HL-60 (cell line): ENCODE results near the gene NSFL1C.

Experiments
- DNase-seq, 2 experiments: peaks; one replicate each; pipeline ENCODE4 v3.0.0-alpha.2; 2010 to 2020; ENCODE audit warnings: low read depth in 1 of 2, low spot score in 1 of 2
- H3K27ac ChIP-seq: fragments of 250-450 bp; sonication (Bioruptor Pico); replicated peaks from 2 replicates; pipeline ENCODE4 v1.5.1; 2020; ENCODE audit warnings: mild to moderate bottlenecking, moderate library complexity
- H3K27me3 ChIP-seq: fragments of 250-450 bp; sonication (Bioruptor Pico); 2 replicates; pipeline ENCODE4 v1.5.1; 2021; ENCODE audit warnings: mild to moderate bottlenecking, moderate library complexity; ENCODE audit not compliant: insufficient read depth, poor library complexity, severe bottlenecking
- H3K4me3 ChIP-seq: replicated peaks from 2 replicates; pipeline ENCODE4 v1.5.1; 2011; ENCODE audit warnings: mild to moderate bottlenecking, control low read depth, low read length; ENCODE audit not compliant: insufficient read depth
- GABPA ChIP-seq: IDR thresholded peaks from 2 replicates; pipeline ENCODE4 v1.6.1; 2012; ENCODE audit warnings: low read depth
- POLR2AphosphoS5 ChIP-seq: IDR thresholded peaks from 2 replicates; pipeline ENCODE4 v1.6.1; 2012; ENCODE audit warnings: low read depth
- SPI1 ChIP-seq: IDR thresholded peaks from 2 replicates; pipeline ENCODE4 v1.6.1; 2012; ENCODE audit warnings: low read depth, mild to moderate bottlenecking, borderline replicate concordance
- TF ChIP-seq, protein P1 (sequence below): IDR thresholded peaks from 2 replicates; pipeline ENCODE4 v1.6.1; 2012; ENCODE audit warnings: low read depth; ENCODE audit not compliant: insufficient replicate concordance
- TF ChIP-seq, protein P2 (sequence below): IDR thresholded peaks from one replicate; pipeline ENCODE4 v1.5.1; 2011; ENCODE audit warnings: low read length, control low read depth, inconsistent platforms; ENCODE audit not compliant: insufficient read depth

The NSFL1C gene

GRCh38 chr20:1396264-1396663, 70.4 kb downstream of the NSFL1C start:
- TF ChIP-seq POLR2AphosphoS5 (no peak), GABPA (no peak), SPI1 (no peak)
- TF ChIP-seq, protein P1, sequence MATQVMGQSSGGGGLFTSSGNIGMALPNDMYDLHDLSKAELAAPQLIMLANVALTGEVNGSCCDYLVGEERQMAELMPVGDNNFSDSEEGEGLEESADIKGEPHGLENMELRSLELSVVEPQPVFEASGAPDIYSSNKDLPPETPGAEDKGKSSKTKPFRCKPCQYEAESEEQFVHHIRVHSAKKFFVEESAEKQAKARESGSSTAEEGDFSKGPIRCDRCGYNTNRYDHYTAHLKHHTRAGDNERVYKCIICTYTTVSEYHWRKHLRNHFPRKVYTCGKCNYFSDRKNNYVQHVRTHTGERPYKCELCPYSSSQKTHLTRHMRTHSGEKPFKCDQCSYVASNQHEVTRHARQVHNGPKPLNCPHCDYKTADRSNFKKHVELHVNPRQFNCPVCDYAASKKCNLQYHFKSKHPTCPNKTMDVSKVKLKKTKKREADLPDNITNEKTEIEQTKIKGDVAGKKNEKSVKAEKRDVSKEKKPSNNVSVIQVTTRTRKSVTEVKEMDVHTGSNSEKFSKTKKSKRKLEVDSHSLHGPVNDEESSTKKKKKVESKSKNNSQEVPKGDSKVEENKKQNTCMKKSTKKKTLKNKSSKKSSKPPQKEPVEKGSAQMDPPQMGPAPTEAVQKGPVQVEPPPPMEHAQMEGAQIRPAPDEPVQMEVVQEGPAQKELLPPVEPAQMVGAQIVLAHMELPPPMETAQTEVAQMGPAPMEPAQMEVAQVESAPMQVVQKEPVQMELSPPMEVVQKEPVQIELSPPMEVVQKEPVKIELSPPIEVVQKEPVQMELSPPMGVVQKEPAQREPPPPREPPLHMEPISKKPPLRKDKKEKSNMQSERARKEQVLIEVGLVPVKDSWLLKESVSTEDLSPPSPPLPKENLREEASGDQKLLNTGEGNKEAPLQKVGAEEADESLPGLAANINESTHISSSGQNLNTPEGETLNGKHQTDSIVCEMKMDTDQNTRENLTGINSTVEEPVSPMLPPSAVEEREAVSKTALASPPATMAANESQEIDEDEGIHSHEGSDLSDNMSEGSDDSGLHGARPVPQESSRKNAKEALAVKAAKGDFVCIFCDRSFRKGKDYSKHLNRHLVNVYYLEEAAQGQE, result no peak
- TF ChIP-seq, protein P2, sequence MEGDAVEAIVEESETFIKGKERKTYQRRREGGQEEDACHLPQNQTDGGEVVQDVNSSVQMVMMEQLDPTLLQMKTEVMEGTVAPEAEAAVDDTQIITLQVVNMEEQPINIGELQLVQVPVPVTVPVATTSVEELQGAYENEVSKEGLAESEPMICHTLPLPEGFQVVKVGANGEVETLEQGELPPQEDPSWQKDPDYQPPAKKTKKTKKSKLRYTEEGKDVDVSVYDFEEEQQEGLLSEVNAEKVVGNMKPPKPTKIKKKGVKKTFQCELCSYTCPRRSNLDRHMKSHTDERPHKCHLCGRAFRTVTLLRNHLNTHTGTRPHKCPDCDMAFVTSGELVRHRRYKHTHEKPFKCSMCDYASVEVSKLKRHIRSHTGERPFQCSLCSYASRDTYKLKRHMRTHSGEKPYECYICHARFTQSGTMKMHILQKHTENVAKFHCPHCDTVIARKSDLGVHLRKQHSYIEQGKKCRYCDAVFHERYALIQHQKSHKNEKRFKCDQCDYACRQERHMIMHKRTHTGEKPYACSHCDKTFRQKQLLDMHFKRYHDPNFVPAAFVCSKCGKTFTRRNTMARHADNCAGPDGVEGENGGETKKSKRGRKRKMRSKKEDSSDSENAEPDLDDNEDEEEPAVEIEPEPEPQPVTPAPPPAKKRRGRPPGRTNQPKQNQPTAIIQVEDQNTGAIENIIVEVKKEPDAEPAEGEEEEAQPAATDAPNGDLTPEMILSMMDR, result no peak
- Histone ChIP-seq H3K27ac (no peak overlapping the region), H3K27me3 (no peaks in the 10 kb centered on the region), H3K4me3 (no peak overlapping the region)
- DNase-seq, result no peak

GRCh38 chr20:1394686-1395085, 72.0 kb downstream of the NSFL1C start:
- no peak for DNase-seq
- no peak overlapping the region for H3K27ac ChIP-seq

DNA sequence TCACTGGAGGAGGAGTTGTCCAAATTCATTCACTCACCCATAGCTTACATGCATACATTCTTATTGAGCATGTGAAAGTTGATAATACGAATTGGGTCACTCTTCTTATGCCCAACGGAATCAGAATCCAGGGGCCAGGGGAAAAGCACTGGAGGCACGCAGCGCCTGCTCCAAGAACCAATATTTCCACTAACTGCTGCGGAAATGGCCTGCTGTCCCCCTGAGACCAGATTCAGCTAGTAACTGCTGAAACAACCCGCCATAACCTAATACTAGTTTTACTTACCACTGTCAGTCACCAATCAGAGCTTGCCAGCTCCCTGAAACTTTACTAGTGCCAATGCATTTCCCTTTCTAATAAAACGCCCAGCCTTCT, 73.2 kb downstream of the NSFL1C start:
- peak overlapping the region; percentile 39 for H3K27ac ChIP-seq
- no peak for DNase-seq
- no peak for TF ChIP-seq SPI1
- TF ChIP-seq, protein P1, result no peak
- no peak for TF ChIP-seq POLR2AphosphoS5
- no peak for TF ChIP-seq GABPA
- TF ChIP-seq, protein P2, result no peak
- no peaks in the 10 kb centered on the region for H3K27me3 ChIP-seq
- peak overlapping the region; percentile 50 for H3K4me3 ChIP-seq

More at GRCh38 chr20:1394686-1395085, 72.0 kb downstream of the NSFL1C start:
- H3K27me3 ChIP-seq, result no peaks in the 10 kb centered on the region
- TF ChIP-seq, protein P2, result no peak
- no peak for TF ChIP-seq GABPA
- TF ChIP-seq POLR2AphosphoS5, result no peak
- TF ChIP-seq SPI1, result no peak
- TF ChIP-seq, protein P1, result no peak
- no peak overlapping the region for H3K4me3 ChIP-seq
